HEK293 (cell line): ENCODE results near the gene POLDIP2.

Experiments
- GFI1B ChIP-seq: fragments of 450-650 bp; formaldehyde crosslinking; IDR thresholded peaks from 2 replicates; pipeline ENCODE4 v1.5.1; 2016; ENCODE audit warnings: missing biosample characterization, missing genetic modification characterization
- KLF1 ChIP-seq: fragments of 450-650 bp; formaldehyde crosslinking; IDR thresholded peaks from 2 replicates; pipeline ENCODE4 v1.5.1; 2016; ENCODE audit warnings: missing biosample characterization, missing genetic modification characterization
- MEIS1 ChIP-seq: sonication (generic); formaldehyde crosslinking; IDR thresholded peaks from 2 replicates; pipeline ENCODE4 v1.8.1; 2022; ENCODE audit warnings: missing genetic modification reagents, mild to moderate bottlenecking, borderline replicate concordance
- SALL2 ChIP-seq: fragments of 450-650 bp; formaldehyde crosslinking; IDR thresholded peaks from 2 replicates; pipeline ENCODE4 v1.5.0; 2017; ENCODE audit warnings: missing biosample characterization, mild to moderate bottlenecking, missing genetic modification characterization, borderline replicate concordance
- TCF7L2 ChIP-seq: IDR thresholded peaks from 2 replicates; pipeline ENCODE4 v1.6.1; 2011; ENCODE audit warnings: low read depth, mild to moderate bottlenecking, inconsistent platforms, low read length, moderate library complexity, borderline replicate concordance
- ZNF175 ChIP-seq: fragments of 450-650 bp; formaldehyde crosslinking; IDR thresholded peaks from 2 replicates; pipeline ENCODE4 v1.5.1; 2016; ENCODE audit warnings: missing biosample characterization, missing genetic modification characterization
- ZNF223 ChIP-seq: fragments of 450-650 bp; formaldehyde crosslinking; IDR thresholded peaks from 2 replicates; pipeline ENCODE4 v1.5.1; 2016; ENCODE audit warnings: missing biosample characterization, missing genetic modification characterization
- ZNF274 ChIP-seq, 2 experiments: fragments of 200-500 bp in 1 of 2; fragments of 450-650 bp in 1 of 2; sonication (Bioruptor generic) in 1 of 2; formaldehyde crosslinking in 1 of 2; IDR thresholded peaks; 2 replicates each; pipeline versions ENCODE4 v1.5.1 to v1.6.1; 2014 to 2016; ENCODE audit warnings: borderline replicate concordance in 1 of 2, inconsistent platforms in 1 of 2, low read length in 1 of 2, missing biosample characterization in 1 of 2, missing genetic modification characterization in 1 of 2
- ZNF561 ChIP-seq: fragments of 450-650 bp; IDR thresholded peaks from 2 replicates; pipeline ENCODE4 v1.5.1; 2018; ENCODE audit warnings: missing biosample characterization, missing genetic modification characterization, borderline replicate concordance
- ZNF677 ChIP-seq: fragments of 450-650 bp; IDR thresholded peaks from 2 replicates; pipeline ENCODE4 v1.5.0; 2018; ENCODE audit warnings: missing biosample characterization, mild to moderate bottlenecking, missing genetic modification characterization, moderate library complexity
- ZSCAN30 ChIP-seq: fragments of 450-650 bp; IDR thresholded peaks from 2 replicates; pipeline ENCODE4 v1.5.1; 2018; ENCODE audit warnings: missing biosample characterization, mild to moderate bottlenecking, missing genetic modification characterization, moderate library complexity
- TF ChIP-seq, protein P1 (sequence below): fragments of 450-650 bp; formaldehyde crosslinking; IDR thresholded peaks from 2 replicates; pipeline ENCODE4 v1.5.1; 2016; ENCODE audit warnings: missing biosample characterization, missing genetic modification characterization
- TF ChIP-seq, protein P2 (sequence below): fragments of 450-650 bp; formaldehyde crosslinking; IDR thresholded peaks from 2 replicates; pipeline ENCODE4 v1.5.1; 2016; ENCODE audit warnings: missing biosample characterization, missing genetic modification characterization

DNA sequence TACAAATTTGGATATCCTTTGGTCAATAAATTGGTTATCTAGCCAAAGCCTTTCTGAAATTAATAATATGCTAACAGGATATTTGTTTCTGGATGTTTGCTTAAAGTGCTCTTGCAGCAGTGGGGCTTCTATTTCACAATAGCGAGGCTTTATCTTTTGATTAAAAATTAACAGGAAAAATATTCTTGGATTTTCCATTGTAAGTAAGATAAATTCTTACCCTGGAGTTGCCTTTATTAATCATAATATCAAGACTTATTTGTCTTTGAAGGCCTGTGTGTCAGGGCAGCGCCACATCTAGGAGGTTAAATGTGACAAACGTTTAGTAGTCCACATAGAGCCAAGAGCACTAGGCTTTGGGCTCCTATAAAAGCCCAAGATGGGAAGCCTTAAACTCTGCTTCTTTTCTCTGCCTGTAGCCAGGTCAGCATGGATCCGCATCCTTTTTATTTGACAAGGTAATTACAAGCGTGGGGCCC, 33.0 kb downstream of the POLDIP2 start:
- TF ChIP-seq, protein P1, sequence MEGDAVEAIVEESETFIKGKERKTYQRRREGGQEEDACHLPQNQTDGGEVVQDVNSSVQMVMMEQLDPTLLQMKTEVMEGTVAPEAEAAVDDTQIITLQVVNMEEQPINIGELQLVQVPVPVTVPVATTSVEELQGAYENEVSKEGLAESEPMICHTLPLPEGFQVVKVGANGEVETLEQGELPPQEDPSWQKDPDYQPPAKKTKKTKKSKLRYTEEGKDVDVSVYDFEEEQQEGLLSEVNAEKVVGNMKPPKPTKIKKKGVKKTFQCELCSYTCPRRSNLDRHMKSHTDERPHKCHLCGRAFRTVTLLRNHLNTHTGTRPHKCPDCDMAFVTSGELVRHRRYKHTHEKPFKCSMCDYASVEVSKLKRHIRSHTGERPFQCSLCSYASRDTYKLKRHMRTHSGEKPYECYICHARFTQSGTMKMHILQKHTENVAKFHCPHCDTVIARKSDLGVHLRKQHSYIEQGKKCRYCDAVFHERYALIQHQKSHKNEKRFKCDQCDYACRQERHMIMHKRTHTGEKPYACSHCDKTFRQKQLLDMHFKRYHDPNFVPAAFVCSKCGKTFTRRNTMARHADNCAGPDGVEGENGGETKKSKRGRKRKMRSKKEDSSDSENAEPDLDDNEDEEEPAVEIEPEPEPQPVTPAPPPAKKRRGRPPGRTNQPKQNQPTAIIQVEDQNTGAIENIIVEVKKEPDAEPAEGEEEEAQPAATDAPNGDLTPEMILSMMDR (tag by site-specific recombination): no peak
- TF ChIP-seq ZSCAN30 (tag by site-specific recombination) (no peak), KLF1 (tag by site-specific recombination) (no peak), ZNF223 (no peak), GFI1B (tag by site-specific recombination) (no peak), TCF7L2 (no peak), SALL2 (no peak), ZNF677 (tag by site-specific recombination) (no peak), ZNF175 (tag by site-specific recombination) (no peak), ZNF274 (IDR thresholded peaks at IDR 0.05; ENCODE audit: low read length) (no peak), ZNF274 (tag by site-specific recombination; IDR thresholded peaks at IDR 0.05; ENCODE audit: borderline replicate concordance) (no peak), ZNF561 (tag by site-specific recombination) (no peak), MEIS1 (CRISPR knock-in tag) (no peak)
- TF ChIP-seq, protein P2, sequence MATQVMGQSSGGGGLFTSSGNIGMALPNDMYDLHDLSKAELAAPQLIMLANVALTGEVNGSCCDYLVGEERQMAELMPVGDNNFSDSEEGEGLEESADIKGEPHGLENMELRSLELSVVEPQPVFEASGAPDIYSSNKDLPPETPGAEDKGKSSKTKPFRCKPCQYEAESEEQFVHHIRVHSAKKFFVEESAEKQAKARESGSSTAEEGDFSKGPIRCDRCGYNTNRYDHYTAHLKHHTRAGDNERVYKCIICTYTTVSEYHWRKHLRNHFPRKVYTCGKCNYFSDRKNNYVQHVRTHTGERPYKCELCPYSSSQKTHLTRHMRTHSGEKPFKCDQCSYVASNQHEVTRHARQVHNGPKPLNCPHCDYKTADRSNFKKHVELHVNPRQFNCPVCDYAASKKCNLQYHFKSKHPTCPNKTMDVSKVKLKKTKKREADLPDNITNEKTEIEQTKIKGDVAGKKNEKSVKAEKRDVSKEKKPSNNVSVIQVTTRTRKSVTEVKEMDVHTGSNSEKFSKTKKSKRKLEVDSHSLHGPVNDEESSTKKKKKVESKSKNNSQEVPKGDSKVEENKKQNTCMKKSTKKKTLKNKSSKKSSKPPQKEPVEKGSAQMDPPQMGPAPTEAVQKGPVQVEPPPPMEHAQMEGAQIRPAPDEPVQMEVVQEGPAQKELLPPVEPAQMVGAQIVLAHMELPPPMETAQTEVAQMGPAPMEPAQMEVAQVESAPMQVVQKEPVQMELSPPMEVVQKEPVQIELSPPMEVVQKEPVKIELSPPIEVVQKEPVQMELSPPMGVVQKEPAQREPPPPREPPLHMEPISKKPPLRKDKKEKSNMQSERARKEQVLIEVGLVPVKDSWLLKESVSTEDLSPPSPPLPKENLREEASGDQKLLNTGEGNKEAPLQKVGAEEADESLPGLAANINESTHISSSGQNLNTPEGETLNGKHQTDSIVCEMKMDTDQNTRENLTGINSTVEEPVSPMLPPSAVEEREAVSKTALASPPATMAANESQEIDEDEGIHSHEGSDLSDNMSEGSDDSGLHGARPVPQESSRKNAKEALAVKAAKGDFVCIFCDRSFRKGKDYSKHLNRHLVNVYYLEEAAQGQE: no peak
